Naive thymus-derived CD8-positive, alpha-beta T cell (primary cell): Measurements from ENCODE around the gene SEPTIN7. TPM values are rescaled to one million over a fixed set of nuclear protein-coding genes. Genes with fewer than 3 reads are reported as not detected.
"Not testable (repeated sequence)": the region's sequence is repeated elsewhere in the genome, so short reads cannot be mapped to it uniquely, and the experiment has no call there.

Experiments
- ATAC-seq, 2 donors: fragments of 150-1000 bp; cut with Tn5 transposase in 1 of 2; sonication (Bioruptor Pico), chemical (Tn5 transposase) in 1 of 2; 1 replicate in 1 of 2; 2 replicates in 1 of 2; pipeline ENCODE4 v1.10.0; 2021; ENCODE audit warnings: mild to moderate bottlenecking in 2 of 2, moderate library complexity in 2 of 2
- POLR2A ChIA-PET: fragments of 350-600 bp; sonication (Branson Sonifier 250); formaldehyde crosslinking; loops from one replicate; lab custom pipeline; 2021; ENCODE audit warnings: antibody characterized with exemption; lab: Charles Lee
- DNase-seq, 10 donors: peaks; one replicate each; pipeline versions ENCODE4 v3.0.0 to v3.0.0-alpha.2; 2020 to 2022
- H3K27ac Mint-ChIP-seq, 10 donors: one replicate each; pipeline ENCODE4 v1.8.0; 2020 to 2022; ENCODE audit warnings: mild to moderate bottlenecking in 10 of 10, mixed read lengths in 10 of 10, moderate library complexity in 4 of 10, inconsistent platforms in 1 of 10
- H3K27me3 Mint-ChIP-seq, 5 donors: one replicate each; pipeline ENCODE4 v1.8.0; 2021 to 2022; ENCODE audit warnings: mixed read lengths in 5 of 5
- H3K36me3 Mint-ChIP-seq, 3 donors: one replicate each; pipeline ENCODE4 v1.8.0; 2020 to 2022; ENCODE audit warnings: mixed read lengths in 3 of 3, mild to moderate bottlenecking in 2 of 3, inconsistent platforms in 1 of 3
- H3K4me1 Mint-ChIP-seq, 4 donors: one replicate each; pipeline ENCODE4 v1.8.0; 2021 to 2022; ENCODE audit warnings: mixed read lengths in 4 of 4
- H3K4me3 Mint-ChIP-seq, 10 donors: one replicate each; pipeline ENCODE4 v1.8.0; 2020 to 2022; ENCODE audit warnings: mild to moderate bottlenecking in 10 of 10, mixed read lengths in 10 of 10, moderate library complexity in 6 of 10, inconsistent platforms in 1 of 10
- H3K9me3 Mint-ChIP-seq, 9 donors: one replicate each; pipeline ENCODE4 v1.8.0; 2020 to 2022; ENCODE audit warnings: mixed read lengths in 9 of 9, mild to moderate bottlenecking in 3 of 9, inconsistent platforms in 1 of 9, moderate library complexity in 1 of 9
- polyA plus RNA-seq, 3 donors: library from polyadenylated mRNA; unstranded; fragments of 300-500 nt; fragmentation: Illumina TruSeq; gene quantifications; one replicate each; pipeline ENCODE4 v1.2.3, GENCODE V29; 2021
- total RNA-seq, 8 experiments: library from RNA in 2 of 8; stranded (reverse) in 2 of 8; gene quantifications; one replicate each; pipeline ENCODE4 v1.2.3 and lab custom pipeline; 2021 to 2026

The SEPTIN7 gene
- total RNA-seq (100 to 1,000 TPM; 244 TPM), polyA plus RNA-seq (100 to 1,000 TPM; 488 to 693 (median 497) TPM), total RNA-seq (lab: John Stamatoyannopoulos, UW) (199 to 317 (median 251) reads per million in 6 experiments)

DNA sequence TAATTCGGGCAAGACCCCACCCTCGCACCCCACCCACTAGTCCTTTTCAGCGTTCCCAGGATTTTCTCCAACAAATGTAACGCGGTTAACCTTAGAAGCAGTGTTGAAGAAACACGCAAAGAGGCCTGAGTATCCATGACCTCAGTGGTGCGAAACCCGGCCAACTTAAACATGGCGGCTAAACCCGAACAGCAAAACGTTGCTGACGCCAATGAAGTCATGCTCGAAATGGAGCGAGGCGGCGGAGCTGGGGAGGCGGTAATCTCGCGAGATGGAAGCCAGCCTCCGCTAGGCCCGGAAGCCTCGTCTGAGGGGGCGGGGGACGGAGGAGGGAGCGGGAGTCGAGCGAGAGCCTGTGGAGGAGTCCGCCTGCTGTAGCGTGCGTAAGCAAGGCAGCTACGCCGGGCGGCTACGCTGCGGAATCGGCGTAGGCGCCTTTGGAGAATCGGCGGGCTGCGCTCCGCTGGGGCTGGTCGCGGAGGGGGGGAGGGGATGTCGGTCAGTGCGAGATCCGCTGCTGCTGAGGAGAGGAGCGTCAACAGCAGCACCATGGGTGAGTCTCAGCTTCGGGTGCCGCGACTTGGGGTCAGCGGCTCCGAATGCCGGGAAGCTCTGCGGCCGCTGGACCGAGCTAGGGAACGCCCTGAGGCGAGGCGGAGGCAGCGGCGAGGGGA, at the start of gene SEPTIN7:
Gene SEPTIN7, plus strand, starts transcription at position 340 of the 674 bp plus-strand sequence. Its CDS starts 153 bp downstream, at position 493.
- peak; percentile 82 to 89 for ATAC-seq
- Mint-ChIP-seq H3K27me3 (no peaks in the 10 kb centered on the region), H3K36me3 (peaks cover 0 to 8% (median 0%) of the 10 kb centered on the region in 3 donors), H3K4me3 (peak within 1 kb of the TSS; percentile 91 to 97 (median 94)), H3K4me1 (peaks cover 32 to 50% (median 48%) of the 10 kb centered on the region in 4 donors), H3K27ac (peak within 1 kb of the TSS; percentile 98 to 100 (median 99)), H3K9me3 (no peaks in the 10 kb centered on the region)
- POLR2A ChIA-PET: interaction anchor here (0.7 to 4.7 kb wide), 29 partner anchors 10 to 1647 kb away, joined by 3 to 76 read pairs (median 4); partner anchors contain the start of genes ELMO1 and HERPUD2
- DNase-seq: peak; percentile 94 to 100 (median 99)

DNA sequence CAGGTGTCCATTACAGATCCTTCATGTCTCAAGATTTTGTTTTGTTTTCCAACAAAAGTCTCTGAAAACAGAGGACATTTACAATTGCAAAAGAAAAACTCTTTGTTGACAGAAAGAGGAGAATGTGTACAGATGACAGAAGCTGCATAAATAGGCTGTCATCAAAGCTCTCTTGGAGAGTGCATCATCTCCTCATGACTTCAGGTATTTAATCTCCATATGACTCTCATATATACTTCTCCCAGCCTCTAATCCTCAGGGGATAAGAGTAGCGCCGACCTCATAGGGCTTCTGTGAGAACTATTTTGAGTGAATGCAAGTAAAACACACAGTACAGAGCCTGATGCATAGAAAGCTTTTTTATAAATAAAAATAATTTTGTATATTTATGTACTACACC, 48.1 kb upstream of the SEPTIN7 start:
- Mint-ChIP-seq H3K4me3 (no peak overlapping the region), H3K4me1 (peaks cover 0 to 4% (median 0%) of the 10 kb centered on the region in 4 donors), H3K27ac (no peak overlapping the region), H3K9me3 (no peaks in the 10 kb centered on the region), H3K36me3 (peaks cover 0 to 8% (median 5%) of the 10 kb centered on the region in 3 donors), H3K27me3 (no peaks in the 10 kb centered on the region)
- DNase-seq (no peak), ATAC-seq (no peak)
- POLR2A ChIA-PET: no interaction called here

DNA sequence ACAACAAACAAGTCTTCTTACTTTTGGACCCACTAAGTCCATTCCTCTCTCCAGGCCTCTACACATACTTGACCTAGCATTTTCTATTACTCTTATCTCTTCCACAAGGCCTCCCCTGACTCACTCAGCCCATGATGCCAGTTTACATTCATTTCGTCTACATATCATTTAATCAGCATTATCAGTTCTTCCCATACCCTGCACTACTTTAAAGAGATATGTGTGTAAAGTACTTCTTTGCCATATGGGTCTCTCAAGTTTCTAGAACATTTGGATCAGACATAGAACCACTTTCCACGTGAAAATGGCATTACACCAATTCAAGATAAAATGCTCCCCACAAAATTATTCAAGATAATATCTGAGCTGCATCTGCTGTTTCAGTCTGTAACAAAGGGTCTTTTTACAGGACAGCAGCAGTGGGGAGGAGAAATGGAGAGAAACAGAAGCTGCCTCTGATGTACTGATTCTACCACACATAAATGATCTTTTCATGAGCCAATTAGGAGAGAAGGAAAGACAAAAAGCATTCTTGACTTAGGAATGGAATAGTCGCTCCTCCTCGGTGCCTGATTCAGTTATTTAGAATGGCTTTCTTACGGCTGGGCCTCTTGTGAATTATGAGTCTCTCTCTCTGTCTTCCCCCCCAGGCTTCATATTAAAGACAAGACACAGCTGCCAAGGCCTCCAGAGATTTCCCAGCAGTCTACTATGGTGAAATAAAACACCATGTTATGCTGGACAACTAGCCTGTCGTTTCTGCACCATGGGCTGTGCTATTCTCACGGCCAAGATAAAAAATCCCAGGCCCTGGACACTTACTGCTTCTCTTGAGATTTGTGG, 46.9 kb upstream of the SEPTIN7 start:
- ATAC-seq (no peak), DNase-seq (no peak)
- H3K27ac Mint-ChIP-seq: no peak overlapping the region
- peaks cover 0 to 5% (median 5%) of the 10 kb centered on the region in 3 donors for H3K36me3 Mint-ChIP-seq
- no peaks in the 10 kb centered on the region for H3K9me3 Mint-ChIP-seq
- POLR2A ChIA-PET: no interaction called here
- H3K27me3 Mint-ChIP-seq: no peaks in the 10 kb centered on the region
- no peak overlapping the region for H3K4me3 Mint-ChIP-seq
- H3K4me1 Mint-ChIP-seq: peaks cover 6 to 10% (median 9%) of the 10 kb centered on the region in 4 donors

DNA sequence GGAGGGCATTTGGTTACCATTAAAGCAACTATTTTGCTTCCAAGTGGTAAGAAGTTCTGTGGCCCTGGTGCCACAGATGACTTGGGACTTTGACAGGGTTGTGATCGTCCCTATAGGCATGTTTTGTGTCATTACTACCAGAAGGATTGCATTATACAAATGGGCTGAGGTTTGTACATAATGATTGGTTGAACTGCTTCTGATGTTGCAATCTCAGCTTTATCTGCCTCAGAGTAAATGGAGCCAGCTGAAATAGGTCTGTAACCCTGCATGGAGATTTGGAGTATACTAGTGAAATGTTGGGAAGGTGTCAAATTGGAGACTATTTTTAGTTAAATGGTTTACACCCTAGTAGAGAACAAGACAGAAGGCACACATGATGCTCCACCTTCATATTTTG, 46.1 kb upstream of the SEPTIN7 start:
- POLR2A ChIA-PET: no interaction called here

DNA sequence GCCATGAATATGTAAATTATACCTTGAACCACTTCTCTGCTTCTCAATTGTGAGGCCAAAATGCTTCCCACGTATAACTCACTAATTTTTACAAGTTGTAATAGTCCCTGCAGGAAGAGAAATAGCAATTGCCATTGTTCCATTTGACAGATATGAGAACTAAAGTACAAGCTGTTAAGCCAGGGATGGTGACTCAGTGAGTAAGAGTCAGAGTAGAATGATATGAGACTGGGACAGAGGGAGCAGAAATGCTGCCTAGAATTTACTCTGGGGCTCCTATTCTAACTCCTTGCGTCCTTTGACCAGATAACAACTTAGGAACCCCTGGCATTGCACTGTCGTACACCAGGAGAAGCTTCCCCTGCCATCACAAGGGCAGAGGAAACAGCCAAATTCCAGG, 45.1 kb upstream of the SEPTIN7 start:
- ATAC-seq: no peak
- POLR2A ChIA-PET: no interaction called here
- Mint-ChIP-seq H3K27me3 (no peaks in the 10 kb centered on the region), H3K9me3 (no peaks in the 10 kb centered on the region), H3K4me3 (no peak overlapping the region), H3K27ac (no peak overlapping the region), H3K4me1 (peaks cover 4 to 10% (median 9%) of the 10 kb centered on the region in 4 donors), H3K36me3 (peaks cover 0 to 5% (median 5%) of the 10 kb centered on the region in 3 donors)
- DNase-seq: no peak

More for the DNA sequence above, 46.1 kb upstream of the SEPTIN7 start:
- H3K36me3 Mint-ChIP-seq: peaks cover 0 to 5% (median 5%) of the 10 kb centered on the region in 3 donors
- H3K9me3 Mint-ChIP-seq: no peaks in the 10 kb centered on the region
- no peak overlapping the region for H3K27ac Mint-ChIP-seq
- DNase-seq: no peak
- no peak overlapping the region for H3K4me3 Mint-ChIP-seq
- H3K27me3 Mint-ChIP-seq: no peaks in the 10 kb centered on the region
- ATAC-seq: no peak
- H3K4me1 Mint-ChIP-seq: peaks cover 6 to 10% (median 9%) of the 10 kb centered on the region in 4 donors

DNA sequence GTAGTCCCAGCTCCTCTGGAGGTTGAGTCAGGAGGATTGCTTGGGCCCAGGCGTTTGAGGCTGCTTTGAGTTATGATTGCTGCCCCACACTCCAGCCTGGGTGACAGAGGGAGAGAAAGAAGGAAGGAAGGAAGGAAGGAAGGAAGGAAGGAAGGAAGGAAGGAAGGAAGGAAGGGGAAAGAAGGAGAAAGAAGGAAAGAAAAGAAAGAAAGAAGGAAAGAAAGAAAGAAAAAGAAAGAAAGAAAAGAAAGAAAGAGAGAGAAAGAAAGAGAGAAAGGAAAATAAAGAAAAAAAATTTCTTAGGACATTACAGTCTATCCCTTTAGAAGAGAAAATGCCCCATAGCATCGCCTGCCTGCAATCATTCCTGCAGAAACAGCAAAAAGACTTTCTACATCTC, 44.4 kb upstream of the SEPTIN7 start:
- H3K36me3 Mint-ChIP-seq, POLR2A ChIA-PET, DNase-seq, H3K9me3 Mint-ChIP-seq, H3K4me3 Mint-ChIP-seq, ATAC-seq, H3K27me3 Mint-ChIP-seq, H3K27ac Mint-ChIP-seq: not testable (repeated sequence)
- H3K4me1 Mint-ChIP-seq: peaks cover 4 to 10% (median 9%) of the 10 kb centered on the region in 4 donors

DNA sequence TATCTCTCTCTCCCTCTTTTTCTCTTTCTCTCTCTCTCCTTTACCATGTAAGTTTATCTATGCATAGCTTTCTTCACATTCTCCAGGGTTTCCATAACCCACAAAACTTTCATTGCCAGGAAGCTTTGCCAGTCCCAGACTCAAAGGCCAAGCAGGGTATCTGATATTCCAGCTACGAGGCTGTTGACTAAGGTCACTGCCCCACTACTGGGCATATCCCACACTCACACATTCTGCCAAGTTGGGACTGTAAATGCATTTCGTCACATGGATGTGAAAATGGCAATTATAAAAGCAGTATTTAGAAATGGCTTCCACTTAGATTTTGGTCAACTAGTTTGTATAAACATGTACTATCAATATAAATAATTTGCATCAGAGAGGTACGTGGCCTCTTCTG, 43.3 kb upstream of the SEPTIN7 start:
- Mint-ChIP-seq H3K27ac (peak overlapping the region in 2 of 10 donors; percentile 4 to 47), H3K4me1 (peaks cover 4 to 10% (median 9%) of the 10 kb centered on the region in 4 donors), H3K9me3 (no peaks in the 10 kb centered on the region), H3K4me3 (no peak overlapping the region), H3K36me3 (peaks cover 0 to 5% (median 3%) of the 10 kb centered on the region in 3 donors), H3K27me3 (no peaks in the 10 kb centered on the region)
- ATAC-seq: no peak
- POLR2A ChIA-PET: no interaction called here
- no peak for DNase-seq

DNA sequence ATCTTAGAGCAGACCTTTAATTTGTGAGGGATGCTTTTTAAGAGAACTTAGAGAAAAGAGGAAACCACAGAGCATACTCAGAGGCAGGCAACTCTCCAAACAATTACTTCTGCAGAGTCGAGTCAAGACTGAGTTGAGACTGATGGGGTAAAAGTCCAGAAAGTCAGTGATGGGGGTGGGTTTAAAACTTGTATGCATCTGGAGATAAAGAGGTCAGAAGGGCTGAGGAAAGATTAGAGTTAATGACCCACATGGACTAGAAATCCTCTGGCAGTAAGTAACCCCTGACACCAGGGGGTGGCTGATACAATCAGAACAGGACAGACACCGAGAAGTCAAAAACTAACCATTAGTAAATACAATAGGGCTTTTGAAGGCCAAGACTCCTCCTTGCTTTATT, 42.4 kb upstream of the SEPTIN7 start:
- H3K4me3 Mint-ChIP-seq: peak overlapping the region in 1 of 10 donors; percentile 51
- H3K9me3 Mint-ChIP-seq: no peaks in the 10 kb centered on the region
- peaks cover 4 to 10% (median 9%) of the 10 kb centered on the region in 4 donors for H3K4me1 Mint-ChIP-seq
- peak in 2 of 10 donors; percentile 1 to 7 for DNase-seq
- POLR2A ChIA-PET: no interaction called here
- H3K27ac Mint-ChIP-seq: peak overlapping the region in 3 of 10 donors; percentile 0 to 80 (median 18)
- no peaks in the 10 kb centered on the region for H3K27me3 Mint-ChIP-seq
- peaks cover 0 to 5% (median 3%) of the 10 kb centered on the region in 3 donors for H3K36me3 Mint-ChIP-seq
- no peak for ATAC-seq

DNA sequence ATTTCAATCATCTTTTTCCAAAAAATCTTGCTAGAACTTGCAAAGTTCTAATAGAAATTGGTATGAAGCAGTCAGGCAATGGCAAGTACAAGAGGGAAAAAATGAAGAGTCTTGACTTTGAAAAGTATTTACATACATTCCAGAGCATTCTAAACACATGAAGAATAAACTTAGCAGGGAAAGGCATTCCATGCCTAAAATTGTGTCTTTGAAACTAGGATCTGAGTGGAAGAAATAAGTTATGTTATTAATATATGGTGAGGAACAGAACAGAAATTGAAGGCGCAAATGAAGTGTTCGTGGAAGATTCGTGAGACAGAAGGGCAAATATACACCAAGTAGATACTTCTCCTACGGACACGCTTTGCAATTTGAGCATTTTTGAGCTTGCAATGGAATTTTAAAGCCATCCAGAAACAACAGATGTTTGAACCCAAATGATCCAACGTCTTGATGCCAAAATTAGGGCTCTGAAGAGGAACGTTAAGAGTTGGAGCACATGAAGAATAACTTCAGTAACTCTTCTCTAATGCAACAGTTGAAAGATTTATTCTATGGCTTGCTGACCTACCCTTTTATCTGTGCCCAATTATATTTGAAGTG, 40.6 kb upstream of the SEPTIN7 start:
- no peak overlapping the region for H3K4me3 Mint-ChIP-seq
- no peaks in the 10 kb centered on the region for H3K27me3 Mint-ChIP-seq
- H3K36me3 Mint-ChIP-seq: peaks cover 0 to 5% (median 2%) of the 10 kb centered on the region in 3 donors
- ATAC-seq (no peak), DNase-seq (no peak)
- H3K27ac Mint-ChIP-seq: no peak overlapping the region
- POLR2A ChIA-PET: no interaction called here
- no peaks in the 10 kb centered on the region for H3K9me3 Mint-ChIP-seq
- peaks cover 4 to 10% (median 9%) of the 10 kb centered on the region in 4 donors for H3K4me1 Mint-ChIP-seq

DNA sequence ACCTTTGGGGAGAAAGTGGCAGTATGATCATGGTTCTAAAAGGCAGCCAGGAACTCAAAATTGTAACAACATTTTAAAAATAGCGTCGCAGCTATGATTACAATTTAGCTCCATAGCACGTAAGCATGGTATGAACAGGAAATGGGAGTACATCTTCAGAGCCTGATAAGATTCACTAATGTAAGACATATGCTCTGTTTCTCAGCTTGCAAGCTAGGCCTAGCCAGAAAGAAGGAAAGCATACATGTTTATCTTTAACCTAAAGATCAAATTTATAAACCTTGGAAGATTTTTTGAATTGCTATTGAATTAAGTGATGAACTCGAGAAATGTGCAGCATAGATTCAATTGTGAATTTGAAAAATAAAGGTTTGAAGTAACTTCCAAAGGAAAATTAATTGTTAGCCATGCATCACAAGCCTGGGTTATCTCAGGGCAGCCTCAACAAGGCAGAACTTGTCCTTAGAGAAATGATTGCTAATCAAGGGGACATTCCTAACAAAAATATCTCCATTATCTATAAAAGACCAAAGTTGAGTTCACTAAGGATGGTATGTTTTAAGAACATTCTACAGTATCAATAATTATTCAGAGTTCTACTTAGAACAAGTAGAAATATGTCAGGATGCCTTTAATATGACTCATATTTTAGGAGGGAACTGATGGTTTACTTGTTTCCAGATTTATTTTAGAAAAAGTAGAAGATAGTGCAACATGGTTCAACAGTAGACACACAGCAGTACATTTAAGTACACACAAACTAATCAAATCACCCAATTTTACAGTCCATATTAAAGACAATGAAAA, 38.8 kb upstream of the SEPTIN7 start:
- Mint-ChIP-seq H3K36me3 (peaks cover 0 to 4% (median under 1%) of the 10 kb centered on the region in 3 donors), H3K27me3 (no peaks in the 10 kb centered on the region), H3K9me3 (peaks cover 0 to under 1% (median 0%) of the 10 kb centered on the region in 9 donors), H3K4me1 (peaks cover 2 to 10% (median 9%) of the 10 kb centered on the region in 4 donors), H3K27ac (no peak overlapping the region), H3K4me3 (no peak overlapping the region)
- POLR2A ChIA-PET: no interaction called here
- ATAC-seq (no peak), DNase-seq (no peak)

DNA sequence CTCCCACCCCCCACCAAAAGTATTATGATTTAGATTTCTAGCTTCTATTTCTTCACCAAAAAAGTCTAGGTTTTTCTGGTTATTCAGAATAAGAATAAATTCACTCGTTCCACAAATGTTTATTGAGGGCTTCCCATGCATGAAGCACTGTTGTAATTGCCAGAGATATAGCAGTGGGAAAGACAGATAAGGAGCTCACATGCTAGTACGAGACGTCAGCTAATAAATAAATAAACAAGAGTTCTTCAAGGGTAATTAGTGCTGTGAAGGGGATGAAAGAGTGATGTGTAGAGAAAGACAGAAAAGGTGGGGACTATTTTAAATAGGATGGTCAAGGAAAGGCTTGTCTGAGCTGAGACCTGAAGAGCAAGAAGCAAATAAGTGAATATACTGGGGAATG, 38.1 kb upstream of the SEPTIN7 start:
- POLR2A ChIA-PET: no interaction called here
- peaks cover 0 to 5% (median 2%) of the 10 kb centered on the region in 3 donors for H3K36me3 Mint-ChIP-seq
- no peak overlapping the region for H3K4me3 Mint-ChIP-seq
- no peak for DNase-seq
- H3K27ac Mint-ChIP-seq: no peak overlapping the region
- peaks cover 2 to 10% (median 9%) of the 10 kb centered on the region in 4 donors for H3K4me1 Mint-ChIP-seq
- peaks cover 0 to 4% (median 0%) of the 10 kb centered on the region in 9 donors for H3K9me3 Mint-ChIP-seq
- ATAC-seq: no peak
- H3K27me3 Mint-ChIP-seq: no peaks in the 10 kb centered on the region

DNA sequence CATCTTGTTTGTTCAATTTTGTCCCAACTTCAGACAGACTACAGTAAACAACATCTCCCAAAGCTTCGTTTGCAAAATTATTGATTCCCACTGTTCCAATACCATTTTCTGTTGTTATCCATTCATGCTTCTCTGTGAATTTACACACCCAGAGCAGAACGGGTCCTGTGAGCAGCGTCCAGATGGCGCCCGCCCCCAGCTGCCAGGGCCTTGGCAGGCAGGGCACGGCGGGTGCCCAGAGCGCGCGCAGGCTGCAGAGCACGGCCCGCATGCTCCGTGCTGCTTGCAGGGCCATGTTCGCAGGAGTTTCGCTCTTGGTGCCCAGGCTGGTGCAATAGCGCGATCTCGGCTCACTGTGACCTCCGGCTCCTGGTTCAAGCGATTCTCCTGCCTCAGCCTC, 32.5 kb upstream of the SEPTIN7 start:
- POLR2A ChIA-PET: no interaction called here

More for the DNA sequence above, 32.5 kb upstream of the SEPTIN7 start:
- Mint-ChIP-seq H3K4me1 (no peaks in the 10 kb centered on the region), H3K9me3 (peaks cover 0 to 4% (median 0%) of the 10 kb centered on the region in 9 donors), H3K4me3 (no peak overlapping the region), H3K27me3 (no peaks in the 10 kb centered on the region), H3K36me3 (peaks cover 0 to 5% (median 4%) of the 10 kb centered on the region in 3 donors), H3K27ac (no peak overlapping the region)
- DNase-seq (no peak), ATAC-seq (no peak)
